Mononuclear cell (primary cell): ENCODE results near the gene OR11G2. TPM values are rescaled to one million over a fixed set of nuclear protein-coding genes. Genes with fewer than 3 reads are reported as not detected.
"Not testable (repeated sequence)": the region's sequence is repeated elsewhere in the genome, so short reads cannot be mapped to it uniquely, and the experiment has no call there.

ENCODE experiments used
- H3K27me3 ChIP-seq: 2 replicates; pipeline ENCODE4 v1.6.0; 2011; ENCODE audit warnings: low read length, control low read depth; ENCODE audit not compliant: insufficient read depth
- H3K4me1 ChIP-seq: 2 replicates; pipeline ENCODE4 v1.5.1; 2011; ENCODE audit warnings: mild to moderate bottlenecking, low read length, control low read depth; ENCODE audit not compliant: insufficient read depth
- H3K4me3 ChIP-seq: 2 replicates; pipeline ENCODE4 v1.5.1; 2011; ENCODE audit warnings: mild to moderate bottlenecking, low read length, moderate library complexity
- H3K9me3 ChIP-seq: 2 replicates; pipeline ENCODE4 v1.5.1; 2011; ENCODE audit warnings: low read depth, mild to moderate bottlenecking, control low read depth, low read length
- total RNA-seq: library from RNA; depleted of rRNA; stranded (reverse); fragments of >200 nt; gene quantifications from one replicate; pipeline ENCODE4 v1.2.3, GENCODE V29; 2012

Gene OR11G2, protein sequence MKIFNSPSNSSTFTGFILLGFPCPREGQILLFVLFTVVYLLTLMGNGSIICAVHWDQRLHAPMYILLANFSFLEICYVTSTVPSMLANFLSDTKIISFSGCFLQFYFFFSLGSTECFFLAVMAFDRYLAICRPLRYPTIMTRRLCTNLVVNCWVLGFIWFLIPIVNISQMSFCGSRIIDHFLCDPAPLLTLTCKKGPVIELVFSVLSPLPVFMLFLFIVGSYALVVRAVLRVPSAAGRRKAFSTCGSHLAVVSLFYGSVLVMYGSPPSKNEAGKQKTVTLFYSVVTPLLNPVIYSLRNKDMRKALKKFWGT
- under 0.01 TPM for total RNA-seq

DNA sequence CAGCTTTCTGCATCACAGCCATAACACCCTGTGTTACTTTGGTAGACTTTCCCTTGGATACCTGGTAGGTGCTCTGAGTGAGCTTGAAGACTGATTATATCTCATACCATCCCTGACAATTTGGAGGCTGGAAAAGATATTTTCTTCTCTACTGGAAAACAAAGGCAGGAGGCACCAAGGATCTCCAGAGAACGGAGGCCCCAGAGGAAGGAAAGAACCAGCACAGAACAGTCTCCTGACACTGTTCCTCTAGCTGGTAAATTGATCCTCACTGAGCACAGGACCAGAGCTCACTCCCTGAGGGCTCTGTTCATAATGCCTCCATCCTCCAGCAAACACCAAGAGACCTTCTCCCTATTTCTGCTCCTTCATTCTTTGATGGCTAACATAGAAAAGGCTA, at the start of gene OR11G2:
TSS of gene OR11G2 (plus strand) at position 301 of the 400 bp plus-strand sequence. CDS start 6,542 bp downstream, outside the sequence.
- no peaks in the 10 kb centered on the region for H3K4me1 ChIP-seq
- H3K4me3 ChIP-seq = no peak within 1 kb of the TSS
- no peaks in the 10 kb centered on the region for H3K27me3 ChIP-seq
- no peaks in the 10 kb centered on the region for H3K9me3 ChIP-seq

DNA sequence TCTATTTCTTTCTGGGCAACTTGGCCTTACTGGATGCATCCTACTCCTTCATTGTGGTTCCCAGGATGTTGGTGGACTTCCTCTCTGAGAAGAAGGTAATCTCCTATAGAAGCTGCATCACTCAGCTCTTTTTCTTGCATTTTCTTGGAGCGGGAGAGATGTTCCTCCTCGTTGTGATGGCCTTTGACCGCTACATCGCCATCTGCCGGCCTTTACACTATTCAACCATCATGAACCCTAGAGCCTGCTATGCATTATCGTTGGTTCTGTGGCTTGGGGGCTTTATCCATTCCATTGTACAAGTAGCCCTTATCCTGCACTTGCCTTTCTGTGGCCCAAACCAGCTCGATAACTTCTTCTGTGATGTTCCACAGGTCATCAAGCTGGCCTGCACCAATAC, 46.8 kb upstream of the OR11G2 start:
- no peaks in the 10 kb centered on the region for H3K9me3 ChIP-seq
- no peak overlapping the region for H3K4me3 ChIP-seq
- peaks cover under 1% of the 10 kb centered on the region for H3K27me3 ChIP-seq
- H3K4me1 ChIP-seq = no peaks in the 10 kb centered on the region

DNA sequence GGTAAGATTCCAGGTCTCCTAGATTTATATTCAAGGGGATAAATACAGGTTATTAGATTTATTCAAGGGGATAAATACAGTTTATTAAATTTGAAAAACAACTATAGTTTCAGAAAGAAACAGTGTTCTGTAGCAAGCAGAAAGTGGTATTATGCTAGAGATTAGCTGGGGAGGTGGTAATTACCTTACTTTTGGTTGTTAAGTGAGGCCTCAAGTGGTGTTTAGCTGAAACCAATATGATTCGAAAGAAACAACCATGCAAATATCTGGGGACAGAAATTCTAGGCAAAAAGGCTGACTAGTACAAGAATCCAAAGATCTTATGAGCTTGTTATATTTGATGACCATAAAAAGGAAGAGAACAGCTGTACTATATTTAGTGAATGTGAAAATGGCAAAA, 45.9 kb upstream of the OR11G2 start:
- H3K4me1 ChIP-seq = no peaks in the 10 kb centered on the region
- peaks cover 5% of the 10 kb centered on the region for H3K27me3 ChIP-seq
- H3K9me3 ChIP-seq = no peaks in the 10 kb centered on the region
- H3K4me3 ChIP-seq = no peak overlapping the region

DNA sequence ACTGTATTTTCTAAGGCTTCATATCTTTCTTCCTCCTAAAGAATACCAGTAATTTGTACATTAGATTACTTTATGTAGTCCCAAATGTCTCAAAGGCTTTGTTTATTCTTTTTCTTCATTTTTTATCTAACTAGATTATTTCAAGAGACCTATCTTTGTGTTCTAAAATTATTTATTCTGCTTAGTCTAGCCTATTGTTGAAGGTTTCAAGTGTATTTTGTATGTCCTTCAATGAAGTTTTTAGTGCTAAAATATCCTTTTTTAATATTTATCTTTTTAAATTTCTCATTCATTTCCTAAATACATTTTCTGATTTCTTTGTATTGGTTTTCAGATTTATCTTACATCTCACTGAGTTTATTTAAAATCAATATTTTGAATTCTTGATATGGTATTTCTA, 26.2 kb upstream of the OR11G2 start:
- Histone ChIP-seq H3K27me3 (peaks cover 3% of the 10 kb centered on the region), H3K4me1 (no peaks in the 10 kb centered on the region), H3K9me3 (peaks cover 17% of the 10 kb centered on the region), H3K4me3 (no peak overlapping the region)

DNA sequence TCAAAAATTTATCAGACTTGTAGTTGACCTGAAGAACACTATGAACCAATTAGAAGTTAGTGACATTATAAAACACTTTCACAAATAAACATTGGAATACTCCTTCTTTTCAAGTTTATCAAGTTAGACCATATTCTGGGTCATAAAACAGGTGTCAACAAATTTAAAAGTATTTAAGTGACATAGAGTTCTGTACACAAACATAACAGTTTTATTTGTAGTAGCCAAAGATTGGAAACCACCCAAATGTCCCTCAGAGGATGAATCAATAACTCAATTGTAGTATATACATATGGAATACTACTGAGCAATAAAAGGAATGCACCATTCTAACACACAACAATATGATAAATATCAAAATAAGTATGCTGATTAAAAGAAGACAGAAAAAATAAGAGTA, 23.6 kb upstream of the OR11G2 start:
- Histone ChIP-seq H3K4me3 (no peak overlapping the region), H3K27me3 (peaks cover 3% of the 10 kb centered on the region), H3K4me1 (no peaks in the 10 kb centered on the region), H3K9me3 (peaks cover 17% of the 10 kb centered on the region)

DNA sequence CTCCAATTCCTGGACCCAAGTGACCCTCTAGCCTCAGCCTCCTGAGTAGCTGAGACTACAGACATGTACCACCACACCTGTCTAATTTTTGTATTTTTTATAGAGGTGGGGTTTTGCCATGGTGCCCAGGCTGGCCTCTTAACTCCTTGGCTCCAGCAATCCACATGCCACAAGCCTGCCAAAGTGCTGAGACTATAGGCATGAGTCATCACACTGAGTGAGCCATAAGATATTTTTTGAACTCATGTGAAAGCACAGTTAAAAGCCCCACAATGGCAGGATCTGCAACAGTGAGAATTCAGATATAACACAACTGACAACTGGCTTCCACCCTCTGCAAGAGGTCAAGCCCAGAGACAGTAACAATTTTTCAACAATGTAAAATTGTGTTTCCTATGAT, 20.8 kb upstream of the OR11G2 start:
- H3K9me3 ChIP-seq, H3K4me3 ChIP-seq, H3K4me1 ChIP-seq, H3K27me3 ChIP-seq: not testable (repeated sequence)

DNA sequence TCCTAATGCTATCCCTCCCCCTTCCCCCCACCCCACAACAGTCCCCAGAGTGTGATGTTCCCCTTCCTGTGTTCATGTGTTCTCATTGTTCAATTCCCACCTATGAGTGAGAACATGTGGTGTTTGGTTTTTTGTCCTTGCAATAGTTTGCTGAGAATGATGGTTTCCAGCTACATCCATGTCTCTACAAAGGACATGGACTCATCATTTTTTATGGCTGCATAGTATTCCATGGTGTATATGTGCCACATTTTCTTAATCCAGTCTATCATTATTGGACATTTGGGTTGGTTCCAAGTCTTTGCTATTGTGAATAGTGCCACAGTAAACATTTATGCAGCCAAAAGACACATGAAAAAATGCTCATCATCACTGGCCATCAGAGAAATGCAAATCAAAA, 16.5 kb upstream of the OR11G2 start:
- not testable (repeated sequence) for H3K4me1 ChIP-seq, H3K9me3 ChIP-seq, H3K4me3 ChIP-seq, H3K27me3 ChIP-seq

DNA sequence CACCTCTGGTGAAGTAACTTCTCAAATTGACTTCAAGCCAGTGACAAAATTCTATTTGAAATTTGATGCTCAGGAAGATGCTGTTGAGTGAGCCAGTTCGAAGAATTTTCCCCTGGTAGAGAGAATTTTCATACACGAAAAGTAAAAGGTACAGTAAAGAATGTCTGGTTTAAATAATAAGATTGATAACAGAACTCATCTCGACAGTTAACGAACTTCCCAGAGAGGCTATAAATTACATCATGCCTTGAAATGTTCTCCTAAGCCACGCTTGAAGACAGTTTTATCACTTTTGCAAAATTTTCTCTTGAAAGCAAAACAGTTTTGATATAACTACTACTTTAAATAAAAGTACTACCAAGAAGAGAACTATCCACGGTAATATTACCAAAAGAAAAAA, 14.4 kb upstream of the OR11G2 start:
- no peaks in the 10 kb centered on the region for H3K9me3 ChIP-seq
- H3K4me3 ChIP-seq = no peak overlapping the region
- peaks cover 17% of the 10 kb centered on the region for H3K4me1 ChIP-seq
- no peaks in the 10 kb centered on the region for H3K27me3 ChIP-seq

DNA sequence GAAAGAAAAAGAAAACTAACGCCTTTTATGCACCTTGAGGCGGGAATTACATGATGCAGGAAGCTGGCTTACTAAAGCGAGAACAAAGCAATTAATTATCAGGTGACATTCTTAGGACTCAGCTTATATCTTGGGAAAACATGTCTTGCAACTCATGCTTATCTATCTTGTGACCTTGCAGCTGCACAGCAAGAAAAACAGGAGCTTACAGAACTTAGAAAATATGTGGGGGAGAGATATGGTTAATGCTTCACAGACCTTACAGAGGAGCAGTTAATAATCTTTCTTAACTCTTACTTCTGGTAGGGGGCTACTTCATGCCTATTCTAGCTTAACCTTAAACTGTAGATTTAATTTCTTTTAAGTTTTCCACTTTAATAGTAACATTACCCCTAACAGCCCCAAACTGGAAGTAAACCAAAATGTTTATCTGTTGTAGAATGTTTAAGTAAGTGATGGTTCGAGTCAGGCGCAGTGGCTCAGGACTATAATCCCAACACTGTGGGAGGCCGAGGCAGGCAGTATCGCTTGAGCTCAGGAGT, 13.2 kb upstream of the OR11G2 start:
- Histone ChIP-seq H3K4me1 (peaks cover 17% of the 10 kb centered on the region), H3K4me3 (no peak overlapping the region)

DNA sequence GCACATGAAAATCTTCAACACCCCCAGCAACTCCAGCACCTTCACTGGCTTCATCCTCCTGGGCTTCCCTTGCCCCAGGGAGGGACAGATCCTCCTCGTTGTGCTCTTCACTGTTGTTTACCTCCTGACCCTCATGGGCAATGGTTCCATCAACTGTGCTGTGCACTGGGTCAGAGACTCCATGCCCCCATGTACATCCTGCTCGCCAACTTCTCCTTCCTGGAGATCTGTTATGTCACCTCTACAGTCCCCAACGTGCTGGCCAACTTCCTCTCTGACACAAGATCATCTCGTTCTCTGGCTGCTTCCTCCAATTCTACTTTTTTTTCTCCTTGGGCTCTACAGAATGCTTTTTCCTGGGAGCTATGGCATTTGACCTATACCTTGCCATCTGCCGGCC, 11.5 kb upstream of the OR11G2 start:
- Histone ChIP-seq H3K4me3 (no peak overlapping the region), H3K4me1 (peaks cover 17% of the 10 kb centered on the region), H3K27me3 (no peaks in the 10 kb centered on the region), H3K9me3 (no peaks in the 10 kb centered on the region)

More for the DNA sequence above, 13.2 kb upstream of the OR11G2 start:
- no peaks in the 10 kb centered on the region for H3K9me3 ChIP-seq
- H3K27me3 ChIP-seq = no peaks in the 10 kb centered on the region

DNA sequence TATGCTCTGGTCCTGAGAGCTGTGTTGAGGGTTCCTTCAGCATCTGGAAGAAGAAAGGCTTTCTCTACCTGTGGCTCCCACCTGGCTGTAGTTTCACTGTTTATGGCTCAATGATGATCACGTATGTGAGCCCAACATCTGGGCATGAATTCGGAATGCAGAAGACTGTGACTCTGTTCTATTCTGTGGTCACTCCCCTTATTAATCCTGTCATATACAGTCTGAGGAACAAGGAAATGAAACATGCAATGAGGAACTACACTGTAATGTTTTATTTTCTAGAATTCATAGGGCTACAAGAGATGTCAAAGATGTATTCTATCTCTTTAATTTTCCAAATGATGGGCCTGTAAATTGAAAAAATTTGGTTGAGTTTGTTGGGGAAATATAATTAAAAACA, 10.8 kb upstream of the OR11G2 start:
- Histone ChIP-seq H3K4me3 (no peak overlapping the region), H3K9me3 (no peaks in the 10 kb centered on the region), H3K27me3 (no peaks in the 10 kb centered on the region), H3K4me1 (peaks cover 17% of the 10 kb centered on the region)

DNA sequence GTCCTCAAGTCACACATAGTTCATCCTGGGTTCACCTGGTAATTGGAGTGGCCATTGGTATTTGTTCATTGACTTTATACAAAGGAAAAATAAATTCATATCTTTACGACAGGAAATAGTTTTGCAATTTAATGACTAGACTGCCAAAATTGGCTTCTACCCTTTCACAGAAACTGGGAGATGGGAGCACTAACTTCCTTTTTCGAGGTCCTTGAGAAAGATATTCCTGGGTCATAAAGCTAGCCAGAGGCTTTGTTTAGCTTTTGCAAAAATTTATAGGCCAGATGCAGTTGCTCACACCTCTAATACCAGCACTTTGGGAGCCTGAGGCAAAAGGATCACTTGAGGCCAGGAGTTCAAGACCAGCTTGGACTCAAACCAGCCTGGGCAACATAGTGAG, 10.2 kb upstream of the OR11G2 start:
- Histone ChIP-seq H3K9me3 (no peaks in the 10 kb centered on the region), H3K4me3 (no peak overlapping the region), H3K27me3 (no peaks in the 10 kb centered on the region), H3K4me1 (peaks cover 17% of the 10 kb centered on the region)

DNA sequence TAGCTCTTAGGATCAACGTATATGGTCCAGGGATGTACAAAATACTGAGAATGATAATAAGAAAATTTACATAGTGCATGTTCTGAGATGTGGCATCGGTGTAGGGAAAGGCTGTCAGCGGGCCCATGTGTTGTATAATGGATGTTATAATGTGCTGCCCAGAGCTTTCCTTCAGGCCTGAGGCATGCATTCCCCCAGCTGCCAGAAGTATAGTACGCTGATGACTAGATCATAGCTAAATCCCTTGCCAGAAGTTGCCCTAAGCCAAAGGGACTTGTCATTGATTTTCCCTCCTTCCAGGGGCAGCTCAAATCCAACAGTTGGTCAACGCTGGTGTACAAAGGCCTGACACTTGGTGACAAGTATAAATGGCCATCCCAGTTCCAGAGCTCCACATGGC, 6.5 kb upstream of the OR11G2 start:
- Histone ChIP-seq H3K4me3 (no peak overlapping the region), H3K9me3 (no peaks in the 10 kb centered on the region), H3K4me1 (peaks cover 14% of the 10 kb centered on the region), H3K27me3 (no peaks in the 10 kb centered on the region)

DNA sequence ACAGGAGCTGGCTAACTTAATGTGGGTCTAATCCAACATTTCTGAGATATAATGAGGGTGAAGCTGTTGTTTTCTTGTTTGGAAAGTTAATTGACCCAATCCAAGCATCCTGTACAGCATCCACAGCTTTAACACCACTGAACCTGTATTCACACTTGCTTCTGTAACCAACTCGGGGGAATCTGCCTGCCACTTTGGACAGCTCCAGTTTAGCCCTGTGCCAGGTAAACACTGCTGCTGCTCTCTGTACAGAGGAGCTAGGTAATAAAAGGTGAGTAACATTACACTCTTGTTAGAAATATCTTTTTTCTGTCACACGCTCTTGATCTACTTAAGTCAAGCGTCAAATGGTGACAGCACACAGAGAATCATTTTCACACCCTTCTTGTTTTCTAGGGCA, 700 bp downstream of the OR11G2 start:
- Histone ChIP-seq H3K4me1 (no peaks in the 10 kb centered on the region), H3K9me3 (no peaks in the 10 kb centered on the region), H3K4me3 (no peak overlapping the region), H3K27me3 (no peaks in the 10 kb centered on the region)

DNA sequence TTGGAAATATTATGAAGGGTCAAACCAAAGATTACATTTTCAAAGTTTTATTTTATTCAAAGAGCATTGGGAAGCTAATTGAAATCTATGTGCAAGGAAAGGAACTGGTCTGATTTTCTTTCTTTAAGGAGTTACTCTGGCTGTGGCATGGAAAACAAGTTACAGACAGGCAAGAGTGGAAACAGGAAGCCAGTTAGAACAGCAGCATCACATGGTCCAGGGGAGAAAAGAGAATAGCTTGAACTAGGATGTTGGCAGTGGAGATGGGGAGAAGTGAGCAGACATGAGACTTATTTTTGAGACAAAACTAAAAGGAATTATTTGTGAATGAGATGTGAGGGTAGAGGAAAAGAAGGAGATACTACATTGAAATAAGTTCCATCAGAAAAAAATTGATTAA, 3.4 kb downstream of the OR11G2 start:
- Histone ChIP-seq H3K27me3 (peaks cover 3% of the 10 kb centered on the region), H3K4me1 (no peaks in the 10 kb centered on the region), H3K9me3 (no peaks in the 10 kb centered on the region), H3K4me3 (no peak overlapping the region)

DNA sequence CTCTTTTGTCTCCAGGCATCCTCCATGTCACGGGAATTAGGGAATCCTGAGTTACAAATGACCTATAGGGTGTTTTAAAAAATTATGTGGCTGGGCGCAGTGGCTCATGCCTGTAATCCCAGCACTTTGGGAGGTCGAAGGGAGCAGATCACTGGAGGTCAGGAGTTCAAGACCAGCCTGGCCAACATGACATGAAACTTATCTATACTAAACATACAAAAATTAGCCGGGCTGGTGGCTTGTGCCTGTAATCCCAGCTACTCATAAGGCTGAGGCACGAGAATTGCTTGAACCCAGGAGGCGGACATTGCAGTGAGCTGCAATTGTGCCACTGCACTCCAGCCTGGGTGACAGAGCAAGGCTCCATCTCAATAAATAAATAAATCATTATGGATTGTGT, 4.5 kb downstream of the OR11G2 start:
- not testable (repeated sequence) for H3K9me3 ChIP-seq, H3K27me3 ChIP-seq, H3K4me1 ChIP-seq, H3K4me3 ChIP-seq
